Activated naive CD4-positive, alpha-beta T cell treated with anti-CD3 and anti-CD28 coated beads, Interleukin-2, amount 50 U/mL, for 16 hours (primary cell): ENCODE results near the gene HJURP.
"Not testable (repeated sequence)": the region's sequence is repeated elsewhere in the genome, so short reads cannot be mapped to it uniquely, and the experiment has no call there.

Experiments used
- DNase-seq: peaks from one replicate; pipeline ENCODE4 v3.0.0-alpha.2; 2020

The HJURP gene, protein sequence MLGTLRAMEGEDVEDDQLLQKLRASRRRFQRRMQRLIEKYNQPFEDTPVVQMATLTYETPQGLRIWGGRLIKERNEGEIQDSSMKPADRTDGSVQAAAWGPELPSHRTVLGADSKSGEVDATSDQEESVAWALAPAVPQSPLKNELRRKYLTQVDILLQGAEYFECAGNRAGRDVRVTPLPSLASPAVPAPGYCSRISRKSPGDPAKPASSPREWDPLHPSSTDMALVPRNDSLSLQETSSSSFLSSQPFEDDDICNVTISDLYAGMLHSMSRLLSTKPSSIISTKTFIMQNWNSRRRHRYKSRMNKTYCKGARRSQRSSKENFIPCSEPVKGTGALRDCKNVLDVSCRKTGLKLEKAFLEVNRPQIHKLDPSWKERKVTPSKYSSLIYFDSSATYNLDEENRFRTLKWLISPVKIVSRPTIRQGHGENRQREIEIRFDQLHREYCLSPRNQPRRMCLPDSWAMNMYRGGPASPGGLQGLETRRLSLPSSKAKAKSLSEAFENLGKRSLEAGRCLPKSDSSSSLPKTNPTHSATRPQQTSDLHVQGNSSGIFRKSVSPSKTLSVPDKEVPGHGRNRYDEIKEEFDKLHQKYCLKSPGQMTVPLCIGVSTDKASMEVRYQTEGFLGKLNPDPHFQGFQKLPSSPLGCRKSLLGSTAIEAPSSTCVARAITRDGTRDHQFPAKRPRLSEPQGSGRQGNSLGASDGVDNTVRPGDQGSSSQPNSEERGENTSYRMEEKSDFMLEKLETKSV

GRCh38 chr2:233854241-233854981 lies at the start of gene HJURP:
TSS of gene HJURP (minus strand) at chr2:233854535. CDS start at chr2:233854500, 35 bp downstream.
- DNase-seq = peak; percentile 86

DNA sequence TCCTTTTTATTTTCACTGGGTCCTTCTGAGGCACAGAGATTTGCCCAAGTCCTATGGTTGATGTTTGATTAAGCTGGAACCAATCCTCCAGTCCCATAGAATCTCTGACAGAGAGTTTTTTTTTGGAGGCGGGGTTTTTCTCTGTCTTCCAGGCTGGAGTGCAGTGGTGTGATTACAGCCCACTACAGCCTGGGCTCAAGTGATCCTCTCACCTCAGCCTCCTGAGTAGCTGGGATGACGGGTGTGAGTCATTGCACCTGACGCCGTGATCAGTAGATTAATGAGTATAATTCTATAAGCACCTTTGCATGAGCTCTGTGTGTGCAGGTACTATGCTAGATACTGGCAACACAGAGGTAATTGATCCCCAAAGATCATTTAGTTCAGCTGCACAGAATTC lies 47.5 kb upstream of the HJURP start:
- DNase-seq = no peak

GRCh38 chr2:233901367-233901766 lies 47.0 kb upstream of the HJURP start:
- no peak for DNase-seq

DNA sequence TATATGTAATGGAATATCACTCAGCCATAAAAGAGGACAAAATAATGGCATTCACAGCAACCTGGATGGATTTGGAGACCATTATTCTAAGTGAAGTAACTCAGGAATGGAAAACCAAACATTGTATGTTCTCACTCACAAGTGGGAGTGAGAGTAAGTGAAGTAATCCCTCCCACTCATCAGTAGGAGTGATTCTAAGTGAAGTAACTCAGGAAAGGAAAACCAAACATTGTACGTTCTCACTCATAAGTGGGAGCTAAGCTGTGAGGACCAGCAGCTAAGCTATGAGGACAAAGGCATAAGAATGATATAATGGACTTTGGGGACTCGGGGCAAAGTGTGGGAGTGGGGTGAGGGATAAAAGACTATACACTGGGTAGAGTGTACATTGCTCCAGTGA lies 41.9 kb upstream of the HJURP start:
- DNase-seq = not testable (repeated sequence)

GRCh38 chr2:233892793-233893192 lies 38.5 kb upstream of the HJURP start:
- no peak for DNase-seq

DNA sequence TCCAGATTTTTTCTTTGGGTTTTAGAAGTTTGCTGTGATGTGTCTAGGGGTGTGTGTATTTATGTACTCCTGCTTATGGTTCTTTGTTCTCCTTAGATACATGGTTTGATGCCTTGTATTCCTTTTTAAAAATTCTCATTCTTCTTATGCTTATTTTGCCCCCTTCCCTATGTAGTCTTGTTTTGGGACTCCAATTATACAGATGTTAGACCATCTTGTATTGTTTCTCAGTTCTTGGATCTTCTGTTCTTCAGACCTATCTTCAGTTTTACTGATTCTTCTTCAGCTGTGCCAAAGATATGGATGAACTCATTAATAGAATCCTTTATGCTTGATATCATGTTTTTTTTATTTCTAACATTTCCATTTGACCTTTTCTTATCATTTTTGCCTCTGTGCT lies 28.0 kb upstream of the HJURP start:
- no peak for DNase-seq

DNA sequence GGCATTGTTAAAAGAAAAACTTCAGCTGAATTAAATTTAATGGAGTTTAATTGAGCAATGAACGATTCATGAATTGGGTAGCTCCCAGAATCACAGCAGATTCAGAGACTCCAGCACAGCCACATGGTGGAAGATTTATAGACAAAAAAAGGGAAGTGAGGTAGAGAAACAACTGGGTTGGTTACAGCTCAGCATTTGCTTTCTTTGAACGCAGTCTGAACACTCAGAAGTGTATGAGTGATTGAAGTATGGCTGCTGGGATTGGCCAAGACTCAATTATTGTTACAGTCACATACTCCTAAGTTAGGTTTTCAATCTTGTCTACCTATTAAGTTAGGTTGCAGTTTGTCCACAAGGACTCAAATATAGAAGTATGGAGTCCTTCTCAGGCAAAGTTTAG lies 17.8 kb upstream of the HJURP start:
- not testable (repeated sequence) for DNase-seq

- DNase-seq = no peak
These were observed 17.1 kb upstream of the HJURP start for GRCh38 chr2:233871432-233871831.

DNA sequence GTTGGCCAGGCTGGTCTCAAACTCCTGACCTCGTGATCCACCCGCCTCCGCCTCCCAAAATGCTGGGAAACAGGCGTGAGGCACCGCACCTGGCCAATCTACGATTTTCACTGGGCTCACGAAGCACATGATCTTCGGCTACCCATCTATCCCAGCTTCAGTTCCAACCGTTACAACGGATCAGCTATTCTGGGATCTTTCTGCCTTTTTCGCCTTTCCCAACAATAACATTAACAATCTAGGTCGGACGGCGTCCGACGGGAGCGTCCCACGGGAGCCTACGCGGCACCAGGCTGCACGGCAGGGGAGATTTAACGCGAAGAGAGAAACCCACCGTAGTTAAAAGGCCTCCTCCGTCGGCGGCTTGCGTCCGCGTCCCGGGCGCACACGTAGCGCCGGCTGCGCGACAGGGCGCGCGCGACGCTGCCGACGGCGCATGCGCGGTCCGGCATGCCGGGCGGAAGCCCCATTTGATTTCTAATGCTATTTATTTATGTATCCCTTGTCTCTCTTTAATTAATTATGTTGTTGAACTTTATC lies 13.7 kb upstream of the HJURP start, which contains the start of gene MSL3B:
Gene MSL3B (minus strand): TSS at position 394 of the 540 bp plus-strand sequence.
- DNase-seq = peak; percentile 65

- no peak for DNase-seq
These were observed 12.1 kb upstream of the HJURP start for GRCh38 chr2:233866479-233866878.

DNA sequence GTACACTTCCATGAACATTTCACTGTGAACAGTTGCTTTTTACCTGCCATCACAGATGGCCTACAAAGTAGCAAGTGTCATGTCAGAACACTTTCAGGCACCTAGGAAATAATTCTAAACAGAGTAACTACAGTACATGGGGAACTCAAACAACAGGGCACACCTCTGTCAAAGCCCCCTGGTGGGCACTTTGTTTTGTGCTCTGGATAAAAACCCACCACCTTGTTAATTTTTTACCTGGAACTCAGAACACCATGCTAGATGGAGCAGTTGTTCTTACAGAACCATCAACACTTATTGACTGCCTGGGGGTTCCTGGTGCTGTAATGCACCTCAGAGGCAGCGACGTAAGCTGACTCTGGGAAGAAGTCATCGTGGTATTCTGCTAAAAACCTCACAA lies 11.5 kb upstream of the HJURP start:
- DNase-seq = no peak

GRCh38 chr2:233862261-233862768 lies 8.0 kb upstream of the HJURP start:
- no peak for DNase-seq

- DNase-seq = no peak
These were observed 4.0 kb upstream of the HJURP start for GRCh38 chr2:233858331-233858730.

- peak; percentile 60 for DNase-seq
These were observed 3.3 kb upstream of the HJURP start for GRCh38 chr2:233857511-233858141.

DNA sequence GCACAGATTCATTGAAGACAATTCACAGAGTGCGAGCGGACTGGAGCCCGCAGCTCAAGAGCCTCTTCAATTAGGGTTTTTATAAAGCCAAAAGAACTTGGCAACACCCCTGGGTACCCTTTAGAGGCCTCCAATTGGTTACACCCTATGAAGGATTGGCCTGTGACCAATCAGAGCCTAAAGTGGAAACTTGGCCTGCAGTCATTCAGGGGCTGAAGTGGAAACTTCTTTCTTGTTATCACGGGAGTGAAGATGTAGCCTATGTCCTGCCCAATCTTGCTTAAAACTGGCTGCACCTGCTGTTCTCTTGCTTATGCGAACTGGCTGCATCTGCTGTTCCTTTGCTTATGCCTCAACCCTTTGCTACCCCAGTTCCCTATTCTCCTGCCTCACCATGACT lies 1.8 kb upstream of the HJURP start:
- no peak for DNase-seq

GRCh38 chr2:233855345-233855744 lies 1.0 kb upstream of the HJURP start:
- no peak for DNase-seq

- DNase-seq = no peak
These were observed 473 bp downstream of the HJURP start for GRCh38 chr2:233853883-233854240.

GRCh38 chr2:233853353-233853752 lies 982 bp downstream of the HJURP start:
- DNase-seq = no peak

DNA sequence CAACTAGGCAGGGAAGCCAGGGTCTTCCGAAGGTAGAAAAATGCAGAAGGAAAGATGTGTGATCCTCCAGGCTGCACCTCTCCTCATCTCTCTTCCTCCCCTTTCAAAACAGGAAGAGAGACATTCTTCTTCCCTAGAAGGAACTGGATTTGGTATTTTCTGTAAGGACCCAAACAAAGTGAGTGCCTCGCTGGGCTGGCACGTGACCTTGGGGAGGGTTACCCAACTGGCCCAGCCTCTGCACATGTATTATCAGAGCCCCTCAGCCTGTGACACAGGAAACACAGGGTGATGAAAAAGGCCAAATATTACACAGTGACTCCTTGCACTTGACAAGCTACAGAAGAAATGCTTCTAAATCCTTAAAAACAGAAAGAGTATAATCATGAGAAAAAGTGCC lies 2.3 kb downstream of the HJURP start:
- DNase-seq = no peak

DNA sequence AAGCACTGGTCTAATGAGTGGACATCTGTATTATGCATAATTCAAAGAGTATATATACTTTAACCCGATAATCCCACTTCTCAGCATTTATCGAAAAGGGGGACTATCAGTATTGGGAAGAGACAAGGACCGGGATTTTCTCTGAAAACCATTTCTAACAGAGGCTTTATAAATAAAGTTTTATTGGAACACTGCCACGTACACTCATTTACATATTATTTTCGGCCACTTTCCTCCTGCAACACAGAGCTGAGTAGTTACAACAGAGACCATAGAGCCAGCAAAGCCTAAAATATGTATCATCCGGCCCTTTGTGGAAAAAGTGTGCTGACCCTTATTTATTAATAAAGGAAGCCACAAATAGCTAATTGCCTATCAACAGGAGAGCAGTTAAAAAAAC lies 3.2 kb downstream of the HJURP start:
- no peak for DNase-seq

DNA sequence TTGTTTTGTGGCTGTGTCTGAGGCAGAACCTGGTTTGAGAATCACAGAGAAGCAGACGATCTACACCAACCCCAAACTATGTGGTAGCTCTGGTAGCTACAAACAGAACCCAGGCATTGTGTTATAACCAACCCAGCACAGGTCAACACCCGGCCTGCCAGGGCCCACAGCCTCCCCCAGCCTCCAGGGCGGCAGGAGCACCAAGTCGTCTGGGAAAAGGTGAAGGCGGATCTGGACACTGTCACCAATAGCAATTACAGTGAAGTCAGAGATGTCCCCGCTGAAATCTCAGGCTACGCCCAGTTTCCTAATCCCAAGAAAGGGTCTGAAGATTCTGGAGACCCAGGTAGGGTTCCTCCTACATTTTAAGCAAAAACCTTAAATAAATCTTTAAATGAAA lies 3.6 kb downstream of the HJURP start:
- no peak for DNase-seq

DNA sequence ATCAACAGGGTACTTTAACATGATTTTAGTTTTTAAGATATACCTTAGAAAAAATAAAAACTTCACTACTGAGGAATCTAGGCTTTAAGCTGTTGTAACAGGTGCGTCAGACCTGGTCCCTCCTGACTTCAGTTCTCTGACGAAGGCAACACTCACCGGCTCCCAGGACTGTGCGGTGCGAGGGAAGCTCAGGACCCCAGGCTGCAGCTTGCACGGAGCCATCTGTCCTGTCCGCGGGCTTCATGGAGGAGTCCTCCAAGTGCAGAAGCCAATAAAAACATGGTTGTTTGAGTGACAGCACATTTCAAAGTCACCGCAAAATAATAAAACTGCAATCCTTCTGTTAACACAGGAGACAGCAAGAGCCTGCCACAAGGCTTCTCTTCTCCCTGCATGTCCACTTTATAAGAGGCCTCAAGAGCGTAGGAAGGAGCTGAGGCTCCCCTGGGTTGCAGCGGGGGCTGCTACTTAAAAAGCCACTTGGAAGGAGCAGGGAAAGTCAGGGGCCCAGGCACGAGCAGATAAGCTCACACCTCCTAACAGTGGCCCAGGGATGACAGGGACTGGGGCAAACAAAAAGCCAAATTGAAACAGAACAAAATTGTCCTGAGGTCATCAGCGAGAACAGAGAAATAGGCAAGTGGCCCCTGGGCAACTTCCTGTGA lies 4.6 kb downstream of the HJURP start:
- DNase-seq = no peak
